Middle frontal gyrus (tissue), 1 donor: Measurements from ENCODE around the gene MRPL30.
"Not testable (repeated sequence)": the region's sequence is repeated elsewhere in the genome, so short reads cannot be mapped to it uniquely, and the experiment has no call there.

Experiments used
- DNase-seq: peaks from one replicate; pipeline ENCODE4 v3.0.0-alpha.2; 2015; ENCODE audit warnings: low spot score; ENCODE audit errors: extremely low spot score

MRPL30 gene

DNA sequence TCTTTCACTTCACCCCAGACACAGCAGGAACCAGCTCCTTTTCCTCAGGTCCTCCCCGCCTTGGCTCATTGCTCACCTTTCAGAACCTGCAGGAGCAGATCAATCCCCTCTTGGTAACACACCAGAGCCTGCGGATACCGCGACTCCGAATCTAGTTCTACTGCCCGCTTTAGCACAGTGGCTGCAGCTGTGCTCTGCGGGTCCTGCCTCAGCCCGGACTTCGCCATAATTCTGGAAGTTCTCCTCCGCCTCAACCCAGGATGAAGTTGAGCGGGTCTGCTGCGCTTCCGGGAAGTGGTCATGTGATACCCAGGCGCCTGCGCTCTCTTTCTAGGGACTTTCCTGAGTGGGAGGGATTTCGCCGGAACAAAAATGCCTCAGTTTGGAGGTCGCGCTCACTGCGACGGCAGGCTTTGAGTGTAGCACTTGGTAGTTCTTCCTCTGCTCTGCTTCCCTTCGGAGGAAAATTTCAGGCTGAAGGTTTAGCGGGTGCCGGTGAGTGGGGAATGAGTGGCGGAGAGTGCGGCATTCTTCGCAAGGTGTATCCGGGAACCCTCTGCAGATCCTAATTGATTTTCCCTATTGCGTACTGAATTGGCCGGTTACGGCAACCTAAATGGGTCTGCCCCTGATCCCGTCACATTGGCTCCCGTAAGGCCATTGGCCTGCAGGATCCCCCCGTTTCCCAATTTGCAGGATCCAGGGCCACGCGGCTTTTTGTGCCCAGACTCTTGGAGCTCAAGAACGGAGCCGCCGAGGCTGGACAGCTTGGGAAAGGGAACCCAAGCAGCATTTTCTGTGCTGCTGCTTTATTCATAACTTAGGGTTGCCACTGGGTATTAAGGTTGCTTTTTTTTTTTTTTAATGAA, at the start of gene MRPL30, which contains the start of gene MITD1:
Gene MRPL30, plus strand, starts transcription at position 430 of the 869 bp plus-strand sequence. CDS start 5,020 bp downstream, outside the sequence.
Gene MITD1, minus strand, starts transcription at position 304 of the 869 bp plus-strand sequence. Its CDS starts 77 bp downstream, at position 227.
- DNase-seq: peak; percentile 93

DNA sequence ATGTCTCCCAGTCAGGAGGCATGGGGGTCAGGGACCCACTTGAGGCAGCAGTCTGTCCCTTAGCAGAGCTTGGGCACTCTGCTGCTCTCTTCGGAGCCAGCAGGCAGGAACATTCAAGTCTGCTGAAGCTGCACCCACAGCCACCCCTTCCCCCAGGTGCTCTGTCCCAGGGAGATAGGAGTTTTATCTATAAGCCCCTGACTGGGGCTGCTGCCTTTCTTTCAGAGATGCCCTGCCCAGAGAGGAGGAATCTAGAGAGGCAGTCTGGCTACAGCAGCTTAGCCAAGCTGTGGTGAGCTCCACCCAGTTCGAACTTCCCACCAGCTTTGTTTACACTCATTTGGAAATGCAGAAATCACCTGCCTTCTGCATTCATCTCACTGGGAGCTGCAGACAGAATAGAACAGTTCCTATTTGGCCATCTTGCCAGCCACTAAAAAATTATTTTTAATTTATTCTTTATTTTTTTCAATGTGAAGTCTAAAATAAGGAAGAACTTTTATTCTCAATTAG, 45.9 kb upstream of the MRPL30 start:
- not testable (repeated sequence) for DNase-seq

DNA sequence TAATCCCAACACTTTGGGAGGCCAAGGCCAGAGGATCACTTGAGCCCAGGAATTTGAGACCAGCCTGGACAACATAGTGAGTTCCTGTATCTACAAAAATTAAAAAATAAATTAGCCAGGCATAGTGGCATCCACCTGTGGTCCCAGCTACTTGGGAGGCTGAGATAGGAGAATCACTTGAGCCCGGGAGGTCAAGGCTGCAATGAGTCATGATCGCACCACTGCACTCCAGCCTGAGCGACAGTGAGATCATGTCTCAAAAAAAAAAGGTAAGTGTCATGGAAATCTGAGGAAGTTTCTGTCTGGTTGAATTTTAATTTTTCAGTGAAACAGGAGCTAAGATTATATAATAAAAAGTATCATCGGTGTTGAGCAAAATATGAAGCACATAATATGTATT, 42.0 kb upstream of the MRPL30 start:
- no peak for DNase-seq

DNA sequence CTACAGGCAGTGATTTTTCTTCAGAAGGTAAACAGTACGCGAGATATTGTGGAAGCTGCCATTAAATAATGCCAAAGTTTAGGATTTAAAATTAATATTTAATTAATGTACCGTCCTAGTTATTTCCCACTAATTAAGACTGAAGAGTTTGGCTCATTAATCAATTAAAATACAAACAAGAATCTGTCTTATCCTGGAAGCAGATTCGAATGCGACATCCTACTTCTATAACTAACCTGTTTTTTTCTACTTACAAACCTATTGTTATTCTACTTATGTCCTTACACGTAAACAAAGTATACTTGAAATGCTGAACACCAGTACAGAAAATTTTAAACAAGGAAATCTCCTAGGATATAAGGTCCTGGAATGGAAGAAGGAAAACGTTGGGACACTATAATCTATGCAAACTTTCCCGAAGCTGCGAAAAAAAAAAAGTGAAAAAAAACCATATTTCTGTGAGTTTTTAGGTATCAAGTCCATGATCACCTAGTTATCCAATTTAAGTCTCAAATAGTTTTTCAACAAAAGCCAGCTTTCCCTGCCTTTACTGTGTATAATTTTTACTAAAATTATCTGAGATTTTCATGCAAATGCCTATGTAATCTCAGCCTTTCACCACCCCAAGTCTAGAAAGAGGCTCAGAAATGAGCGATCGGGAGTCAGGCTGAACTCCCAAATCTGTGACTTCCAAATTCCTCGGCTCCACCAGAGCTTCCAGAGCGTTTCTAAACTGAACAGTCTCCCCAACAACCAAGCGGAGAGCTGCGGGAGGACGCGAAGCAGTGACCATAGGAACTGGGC, 40.7 kb upstream of the MRPL30 start:
- no peak for DNase-seq

DNA sequence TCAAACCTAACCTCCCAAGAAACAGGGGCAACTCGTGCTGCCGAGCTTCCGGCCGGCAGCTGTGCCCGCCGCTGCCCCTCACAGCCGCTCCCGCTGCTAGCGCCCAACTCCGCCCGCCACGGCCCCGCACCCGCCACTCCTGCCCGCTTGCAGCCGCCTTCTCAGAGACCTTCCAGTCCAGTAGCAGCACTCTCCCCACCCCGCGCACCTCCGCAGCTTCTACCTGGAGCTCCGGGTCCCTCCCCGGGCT, 40.2 kb upstream of the MRPL30 start:
- no peak for DNase-seq

DNA sequence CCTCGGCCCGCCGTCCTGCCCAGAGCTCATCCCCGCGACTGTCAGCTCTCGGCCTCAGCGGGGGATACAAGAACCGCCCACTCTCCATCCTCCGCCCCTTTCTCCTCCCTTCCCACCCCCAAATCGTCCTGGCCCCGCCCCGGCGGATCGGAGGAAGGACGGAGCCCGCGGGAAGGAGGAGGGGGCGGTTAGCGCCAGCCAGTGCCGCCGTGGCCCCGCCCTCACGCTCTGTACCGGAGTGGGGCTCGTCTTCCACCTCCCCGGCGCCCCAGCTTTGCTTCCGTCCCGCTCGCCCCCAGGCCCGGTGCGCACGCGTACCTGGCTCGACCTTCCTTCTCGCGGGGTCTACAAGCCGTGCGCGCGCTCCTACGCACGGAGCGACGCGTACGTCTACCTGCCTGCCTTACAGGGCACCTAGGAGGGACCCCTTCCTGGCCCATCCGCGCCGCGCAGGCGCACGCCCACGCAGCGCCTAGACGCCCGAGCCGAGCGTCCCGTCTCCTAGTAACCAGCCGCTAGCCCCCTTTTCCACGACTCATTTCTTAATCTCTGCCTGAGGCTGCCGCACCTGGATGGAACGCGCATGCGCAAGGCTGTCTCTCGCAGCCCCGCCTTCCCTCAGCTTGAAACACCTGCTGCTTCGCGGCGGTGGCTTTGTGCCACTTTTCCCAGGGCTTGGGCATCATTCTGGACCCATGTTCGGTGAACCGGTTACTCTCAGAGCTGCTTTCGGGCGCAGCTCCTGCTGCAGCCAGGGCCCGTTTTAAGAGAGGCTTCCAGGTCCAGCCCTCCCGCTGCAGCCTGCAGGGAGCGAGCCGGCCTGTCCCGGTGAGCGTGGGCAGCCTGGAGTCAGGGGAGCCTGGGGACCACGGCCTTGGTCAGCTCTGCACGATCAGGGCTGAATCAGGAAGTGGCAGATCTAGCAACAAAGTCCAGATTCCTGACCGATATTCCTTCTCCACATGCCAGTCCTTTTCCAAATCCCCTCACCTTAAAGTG, 39.6 kb upstream of the MRPL30 start, which contains the start of gene C2orf15:
Gene C2orf15, plus strand, starts transcription at position 598 of the 999 bp plus-strand sequence. CDS start 8,852 bp downstream, outside the sequence.
- DNase-seq: peak; percentile 82

DNA sequence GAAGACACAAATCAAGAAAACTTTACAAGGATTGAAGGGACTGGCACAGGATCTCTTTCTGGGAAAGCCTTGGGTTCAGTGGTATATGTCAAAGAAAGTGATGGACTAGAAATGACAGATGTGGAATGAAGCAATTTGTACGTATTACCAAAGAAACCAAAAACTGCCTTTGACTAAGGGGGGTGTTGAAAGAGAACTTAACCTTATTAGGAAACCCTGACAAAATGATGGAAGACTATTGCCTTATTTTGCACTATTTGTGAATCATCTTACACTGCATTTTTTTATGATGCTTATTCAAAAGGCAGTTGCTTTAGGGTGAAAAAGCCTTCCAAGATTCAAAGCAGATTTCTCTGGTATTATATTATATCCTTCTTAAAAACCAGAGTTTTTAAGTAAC, 30.3 kb upstream of the MRPL30 start:
- no peak for DNase-seq

DNA sequence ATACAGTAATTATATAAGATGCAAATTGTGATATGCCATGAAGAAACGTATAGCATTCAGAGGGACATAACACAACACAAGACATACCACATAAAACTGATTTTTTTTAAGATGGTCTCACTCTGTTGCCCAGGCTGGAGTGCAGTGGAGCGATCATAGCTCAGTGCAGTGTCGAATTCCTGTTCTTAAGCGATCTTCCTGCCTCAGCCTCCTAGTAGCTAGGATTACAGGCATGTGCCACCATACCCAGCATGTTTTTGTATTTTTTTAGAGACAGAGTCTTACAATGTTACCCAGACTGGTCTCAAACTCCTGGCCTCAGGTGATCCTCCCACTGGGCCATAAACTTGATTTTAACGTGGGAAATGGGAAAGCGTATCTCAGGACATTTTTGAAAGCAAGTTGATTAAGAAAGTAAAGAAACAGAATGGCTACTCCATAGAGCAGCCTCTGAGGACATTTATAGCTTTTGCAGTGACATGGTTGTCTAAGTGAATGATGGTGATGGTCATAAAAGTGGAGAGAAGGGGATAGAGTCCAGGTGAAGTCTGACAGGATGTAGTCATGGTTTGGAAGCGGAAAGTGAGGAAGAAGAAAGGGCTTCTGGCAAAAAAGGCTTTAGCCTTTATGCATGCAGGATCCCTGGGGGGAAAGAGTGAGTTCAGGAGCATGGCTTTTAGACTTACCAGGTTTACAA, 28.6 kb upstream of the MRPL30 start:
- no peak for DNase-seq

DNA sequence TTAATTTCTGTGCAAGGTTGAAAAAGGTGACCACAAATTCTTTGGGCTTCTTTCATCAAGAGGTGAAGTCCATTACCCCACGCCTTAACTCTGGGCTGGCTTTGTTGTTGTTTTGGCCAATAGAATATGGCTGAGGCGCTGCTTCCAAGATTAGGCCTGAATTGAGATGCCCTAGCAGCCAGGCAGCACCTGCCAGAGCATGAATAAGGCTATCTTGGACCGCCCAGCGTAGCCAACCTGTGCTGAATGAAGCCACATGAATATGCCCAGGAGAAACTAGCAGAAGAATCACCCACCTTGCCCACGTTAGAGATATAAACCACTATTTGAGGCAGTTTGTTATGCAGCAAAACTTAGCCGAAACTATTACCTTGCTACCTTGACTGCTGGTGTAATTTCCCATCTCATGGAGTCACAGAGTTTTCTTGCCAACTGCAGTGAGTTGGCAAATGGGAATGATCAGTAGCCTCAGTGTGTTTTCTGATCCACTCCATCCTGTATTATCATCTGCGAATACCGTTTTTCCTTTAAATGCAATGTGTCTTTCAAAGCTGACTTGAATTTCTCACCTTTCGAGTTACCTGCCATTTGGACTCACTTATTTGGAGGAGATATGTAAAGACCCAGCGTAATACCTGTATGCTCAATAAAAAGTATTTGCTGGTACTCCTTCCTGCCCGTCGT, 26.9 kb upstream of the MRPL30 start:
- no peak for DNase-seq

DNA sequence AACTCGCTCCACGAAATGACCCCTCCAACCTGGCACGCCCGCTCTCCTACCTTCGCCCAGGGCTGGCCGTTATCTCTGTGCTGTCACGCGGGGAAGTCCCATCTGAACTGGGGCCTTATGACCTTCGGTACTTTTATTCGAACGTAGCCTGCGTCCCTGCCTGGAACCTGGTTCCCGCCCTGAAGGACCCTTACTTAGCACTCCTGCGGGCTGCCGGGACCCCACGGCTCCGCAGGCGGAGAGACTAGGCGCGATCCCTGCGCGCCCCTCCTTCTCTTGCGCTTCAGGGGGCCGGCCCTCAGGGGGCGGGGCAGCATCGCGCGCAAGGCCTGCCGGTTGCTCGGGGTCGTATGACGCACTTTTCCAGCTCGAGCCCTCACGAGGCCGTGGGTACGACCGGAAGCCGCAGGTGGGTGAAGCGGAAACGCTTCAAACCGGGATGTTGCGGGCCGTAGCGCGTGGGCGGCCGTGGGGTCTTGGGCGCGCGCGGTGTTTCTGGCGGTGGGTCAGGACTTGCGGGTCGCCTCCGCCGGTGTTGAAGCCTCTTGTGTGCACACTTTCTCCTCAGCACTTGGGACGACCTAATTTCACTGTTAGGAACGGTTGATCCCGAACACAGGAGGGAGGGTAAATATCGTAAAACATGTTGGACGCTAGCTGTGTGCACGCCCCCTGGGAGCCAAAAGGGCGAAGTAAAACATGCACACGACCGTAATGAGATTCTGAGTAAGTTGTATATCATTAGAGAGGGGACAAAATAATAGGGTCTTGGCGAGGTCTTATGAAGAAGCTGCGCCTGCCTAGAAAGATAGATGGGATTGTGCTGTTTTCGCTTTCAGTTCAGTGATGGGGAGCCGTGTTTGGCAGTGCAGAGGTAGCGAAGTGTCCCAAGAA, 26.1 kb upstream of the MRPL30 start, which contains the start of the genes LIPT1 and TSGA10:
Gene LIPT1, plus strand, starts transcription at position 325 of the 894 bp plus-strand sequence. CDS start 6,991 bp downstream, outside the sequence.
Gene TSGA10, minus strand, starts transcription at position 300 of the 894 bp plus-strand sequence. CDS start 45,503 bp downstream, outside the sequence.
- DNase-seq: peak; percentile 85

DNA sequence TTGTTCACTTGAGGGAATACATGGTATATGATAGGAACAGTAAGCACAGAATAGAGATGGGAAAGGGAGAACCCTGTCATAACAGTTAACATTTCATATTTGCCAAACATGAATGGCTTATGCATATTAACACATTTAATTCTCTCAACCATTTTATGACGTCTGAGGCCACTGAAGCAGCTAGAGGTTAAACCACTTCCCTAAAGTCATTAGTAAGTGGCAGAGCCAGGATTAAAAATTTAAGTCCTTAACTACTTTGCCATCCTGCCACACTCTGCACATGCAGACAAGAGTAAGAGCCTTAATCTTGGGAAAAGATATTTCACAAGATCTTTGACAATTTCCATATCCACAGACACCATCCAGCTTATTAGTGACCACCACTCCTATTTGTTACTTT, 24.1 kb upstream of the MRPL30 start:
- DNase-seq: no peak

DNA sequence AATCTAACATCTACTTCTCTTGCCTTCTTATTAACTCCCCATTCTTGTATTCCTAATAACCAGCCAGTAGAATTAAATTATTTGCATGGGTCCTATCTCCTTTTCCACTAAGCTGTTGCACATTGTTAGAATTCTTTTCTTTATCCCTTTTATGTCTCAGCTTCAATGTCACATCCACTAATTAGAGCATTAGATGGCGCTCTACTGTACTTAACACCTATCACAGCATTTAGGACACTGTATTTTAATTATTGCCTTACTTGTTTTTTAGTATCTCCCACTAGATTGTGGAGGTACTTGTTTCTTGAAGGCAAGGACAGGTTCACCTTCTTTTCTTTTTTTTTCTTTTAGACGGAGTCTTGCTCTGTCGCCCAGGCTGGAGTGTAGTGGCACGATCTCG, 22.4 kb upstream of the MRPL30 start:
- no peak for DNase-seq

DNA sequence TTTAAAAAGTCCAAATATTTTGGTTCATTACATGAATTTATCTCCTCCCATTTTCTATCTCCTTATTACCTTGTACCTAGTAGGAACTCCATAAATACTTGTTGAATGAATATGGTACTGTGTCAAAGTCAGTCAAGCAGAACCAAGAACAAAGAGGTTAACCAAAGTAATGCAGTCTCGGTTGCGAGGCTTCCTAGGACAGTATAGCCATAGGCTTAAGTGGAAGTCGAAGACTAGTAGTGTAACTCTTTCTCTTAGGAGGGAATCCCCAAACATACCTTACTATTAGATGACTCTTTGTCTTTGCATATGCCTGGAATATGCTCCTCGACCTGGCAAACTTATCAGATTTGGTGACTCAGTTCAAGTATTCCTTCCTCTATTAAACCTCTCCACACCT, 21.4 kb upstream of the MRPL30 start:
- DNase-seq: no peak

DNA sequence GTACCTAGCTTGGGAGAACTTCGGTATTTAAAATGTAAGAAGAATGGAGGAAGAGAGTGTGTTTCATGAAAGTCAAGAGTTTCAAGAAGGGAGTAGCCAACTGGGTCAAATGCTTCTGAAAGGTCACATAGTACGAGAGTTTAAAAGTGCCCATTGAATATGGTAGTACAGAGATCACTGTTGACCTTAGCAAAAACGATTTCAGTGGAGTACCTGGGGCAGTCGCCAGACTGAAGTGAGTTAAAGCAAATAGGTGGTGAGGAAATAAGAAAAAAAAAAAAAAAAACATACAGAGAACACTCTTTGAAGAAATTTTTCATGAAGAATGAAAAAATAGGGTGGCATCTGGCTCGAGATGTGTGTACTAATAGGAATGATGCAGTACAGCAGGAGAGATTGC, 14.8 kb upstream of the MRPL30 start:
- DNase-seq: no peak

DNA sequence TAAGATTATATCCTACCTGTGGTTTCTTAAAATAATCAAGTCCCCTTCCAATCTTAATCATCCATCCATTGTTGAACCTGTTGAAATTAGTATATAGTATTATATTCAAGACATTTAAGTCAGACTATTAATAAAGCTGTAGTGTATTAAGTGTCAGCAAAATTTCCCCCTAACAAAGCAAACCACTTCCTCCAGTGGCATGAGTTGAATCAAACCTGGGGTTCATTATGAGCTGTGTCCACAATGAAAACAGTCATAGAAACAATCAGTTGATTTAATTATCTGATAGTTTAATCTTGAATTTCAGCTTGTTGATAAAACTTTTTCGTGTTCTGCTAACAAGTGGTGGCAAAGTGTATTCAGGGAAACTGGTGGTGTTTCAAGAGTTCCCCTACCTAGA, 11.4 kb upstream of the MRPL30 start:
- no peak for DNase-seq

DNA sequence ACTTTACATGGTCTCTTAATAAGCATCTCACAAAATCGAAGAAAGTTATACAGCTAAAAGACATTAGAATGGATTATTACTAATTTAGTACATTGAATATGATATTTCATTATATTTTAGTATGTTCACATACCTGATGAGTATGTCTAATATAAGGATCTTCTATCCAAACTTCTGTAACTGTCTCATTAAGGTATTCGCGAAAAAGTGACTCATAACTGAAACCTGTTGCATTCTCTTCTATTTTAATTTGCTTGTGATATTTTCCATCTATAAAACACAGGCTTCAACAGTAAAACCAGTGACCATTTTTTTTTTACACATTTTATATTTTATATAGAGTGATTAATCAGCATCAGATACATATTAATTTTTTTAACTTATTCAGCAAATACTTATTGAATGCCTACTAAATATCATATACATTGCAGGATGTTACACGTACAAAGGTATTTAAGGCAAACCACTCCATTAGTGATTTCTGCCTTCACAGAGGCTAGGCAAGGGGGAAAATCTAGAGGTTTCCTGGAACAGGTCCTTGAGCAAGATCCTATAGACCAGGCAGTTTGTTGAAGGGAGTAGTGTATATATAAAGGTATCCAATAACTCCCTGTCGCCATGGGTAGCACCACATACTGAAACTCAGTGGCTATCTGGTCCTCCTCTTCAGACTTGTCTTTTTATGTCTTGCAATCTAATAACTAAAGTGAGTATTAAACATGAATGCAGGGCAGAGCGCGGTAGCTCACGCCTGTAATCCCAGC, 9.4 kb upstream of the MRPL30 start:
- no peak for DNase-seq

DNA sequence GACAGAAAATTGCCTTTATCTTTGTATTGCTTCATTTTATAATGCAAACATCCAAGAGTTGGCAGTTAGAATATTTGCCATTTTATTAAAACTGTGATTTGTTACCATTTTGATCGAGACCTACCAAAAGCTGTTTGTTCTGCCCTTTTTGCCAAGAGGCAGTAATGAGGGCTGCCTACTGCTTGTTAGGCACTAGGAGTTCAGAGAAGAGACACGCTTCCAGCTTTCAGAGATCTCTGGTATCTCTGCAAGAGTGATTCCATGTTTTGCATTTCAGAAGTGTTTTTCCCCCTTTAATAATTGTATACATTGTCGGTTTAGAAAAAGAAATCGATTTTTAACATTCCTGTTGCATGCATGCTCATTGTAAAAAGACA, 628 bp downstream of the MRPL30 start:
- DNase-seq: no peak

DNA sequence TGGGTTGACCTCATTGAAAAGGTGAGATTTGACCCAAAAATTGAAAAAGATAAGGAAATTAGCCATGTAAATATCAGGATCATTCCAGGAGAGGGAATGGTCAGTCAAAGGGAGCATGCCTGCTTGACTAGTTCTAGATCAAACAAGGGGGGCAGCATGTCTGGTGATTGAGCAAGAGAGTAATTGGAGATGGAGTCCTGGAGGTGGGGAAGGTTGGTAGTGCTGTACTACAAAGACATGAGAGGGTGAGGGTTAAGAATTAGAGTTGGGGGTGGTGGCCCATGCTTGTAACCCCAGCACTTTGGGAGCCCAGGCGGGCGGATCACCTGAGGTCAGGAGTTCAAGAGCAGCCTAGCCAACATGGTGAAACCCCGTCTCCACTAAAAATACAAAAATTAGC, 2.0 kb downstream of the MRPL30 start:
- no peak for DNase-seq
